WTC11 (cell line): ENCODE results near the gene LIN28A. TPM values are rescaled to one million over a fixed set of nuclear protein-coding genes. Genes with fewer than 3 reads are reported as not detected.

Experiments
- ATAC-seq: fragments of 200-7000 bp; cut with Tn5 transposase; 2 replicates; pipeline ENCODE4 v1.10.0; 2021; ENCODE audit warnings: mild to moderate bottlenecking, moderate library complexity
- CTCF ChIA-PET: fragments of 300-600 bp; sonication (Branson Sonifier 250); formaldehyde crosslinking; loops from one replicate; lab custom pipeline; 2021; ENCODE audit warnings: antibody characterized with exemption; lab: Charles Lee
- POLR2A ChIA-PET: fragments of 350-600 bp; sonication (Branson Sonifier 250); formaldehyde crosslinking; loops from one replicate; lab custom pipeline; 2021; ENCODE audit warnings: antibody characterized with exemption; lab: Charles Lee
- DNase-seq: peaks from one replicate; pipeline ENCODE4 v3.0.0; 2021; ENCODE audit warnings: low spot score
- H3K27ac Mint-ChIP-seq: 2 replicates; pipeline ENCODE4 v1.8.0; 2021; ENCODE audit warnings: mixed read lengths
- H3K27me3 Mint-ChIP-seq: 2 replicates; pipeline ENCODE4 v1.8.0; 2021; ENCODE audit warnings: low read depth, mild to moderate bottlenecking, moderate library complexity, mixed read lengths
- H3K36me3 Mint-ChIP-seq: 2 replicates; pipeline ENCODE4 v1.8.0; 2021; ENCODE audit warnings: mixed read lengths
- H3K4me1 Mint-ChIP-seq: 2 replicates; pipeline ENCODE4 v1.8.0; 2022; ENCODE audit warnings: mixed read lengths
- H3K4me3 Mint-ChIP-seq: 2 replicates; pipeline ENCODE4 v1.8.0; 2021; ENCODE audit warnings: mild to moderate bottlenecking, moderate library complexity, mixed read lengths
- H3K9me3 Mint-ChIP-seq: 2 replicates; pipeline ENCODE4 v1.8.0; 2021; ENCODE audit warnings: mixed read lengths
- ATF6 ChIP-seq: sonication (generic); formaldehyde crosslinking; IDR thresholded peaks from 2 replicates; pipeline ENCODE4 v1.8.1; 2023; ENCODE audit warnings: mild to moderate bottlenecking, missing genetic modification reagents
- CREM ChIP-seq: sonication (generic); formaldehyde crosslinking; IDR thresholded peaks from 2 replicates; pipeline ENCODE4 v1.8.1; 2022; ENCODE audit warnings: mild to moderate bottlenecking, missing genetic modification reagents, moderate library complexity
- EMX1 ChIP-seq: fragments of 250-450 bp; sonication (Bioruptor Pico); IDR thresholded peaks from 2 replicates; pipeline ENCODE4 v1.8.0; 2021; ENCODE audit warnings: mild to moderate bottlenecking
- GRHL2 ChIP-seq: fragments of 250-450 bp; sonication (Bioruptor Pico); IDR thresholded peaks from 2 replicates; pipeline ENCODE4 v1.8.0; 2022; ENCODE audit warnings: mild to moderate bottlenecking, moderate library complexity; ENCODE audit not compliant: insufficient replicate concordance, severe bottlenecking
- GTF2I ChIP-seq: fragments of 250-450 bp; sonication (Bioruptor Pico); conservative IDR thresholded peaks from 2 replicates; pipeline ENCODE4 v1.4.0; 2021; ENCODE audit warnings: mild to moderate bottlenecking
- IRF1 ChIP-seq: sonication (generic); formaldehyde crosslinking; IDR thresholded peaks from 2 replicates; pipeline ENCODE4 v1.8.0; 2023; ENCODE audit warnings: missing genetic modification reagents
- JUN ChIP-seq: sonication (generic); formaldehyde crosslinking; IDR thresholded peaks from 2 replicates; pipeline ENCODE4 v1.8.0; 2023; ENCODE audit warnings: mild to moderate bottlenecking, missing genetic modification reagents
- KAT7 ChIP-seq: sonication (generic); formaldehyde crosslinking; IDR thresholded peaks from 2 replicates; pipeline ENCODE4 v1.8.1; 2023; ENCODE audit warnings: missing genetic modification reagents, mild to moderate bottlenecking, borderline replicate concordance
- MLX ChIP-seq: sonication (generic); formaldehyde crosslinking; IDR thresholded peaks from 2 replicates; pipeline ENCODE4 v1.8.1; 2023; ENCODE audit warnings: mild to moderate bottlenecking, missing genetic modification reagents, moderate library complexity
- NFATC4 ChIP-seq: fragments of 250-450 bp; sonication (Bioruptor Pico); IDR thresholded peaks from 2 replicates; pipeline ENCODE4 v1.9.0; 2021; ENCODE audit warnings: mild to moderate bottlenecking
- NFYB ChIP-seq: sonication (generic); formaldehyde crosslinking; conservative IDR thresholded peaks from 2 replicates; pipeline ENCODE4 v1.8.0; 2022; ENCODE audit warnings: low read depth, missing genetic modification reagents
- NR1H2 ChIP-seq: sonication (generic); formaldehyde crosslinking; IDR thresholded peaks from 2 replicates; pipeline ENCODE4 v1.9.0; 2021; ENCODE audit warnings: mild to moderate bottlenecking, moderate library complexity, missing genetic modification reagents
- OVOL2 ChIP-seq: fragments of 250-450 bp; sonication (Bioruptor Pico); IDR thresholded peaks from 2 replicates; pipeline ENCODE4 v1.9.0; 2021; ENCODE audit warnings: mild to moderate bottlenecking, borderline replicate concordance
- PREB ChIP-seq: sonication (generic); formaldehyde crosslinking; IDR thresholded peaks from 2 replicates; pipeline ENCODE4 v1.8.1; 2022; ENCODE audit warnings: mild to moderate bottlenecking, missing genetic modification reagents, moderate library complexity, borderline replicate concordance
- SMAD3 ChIP-seq: sonication (generic); formaldehyde crosslinking; IDR thresholded peaks from 2 replicates; pipeline ENCODE4 v1.8.0; 2022; ENCODE audit warnings: missing genetic modification reagents, mild to moderate bottlenecking, borderline replicate concordance
- TP53 ChIP-seq: sonication (generic); formaldehyde crosslinking; IDR thresholded peaks from 2 replicates; pipeline ENCODE4 v1.8.1; 2023; ENCODE audit warnings: mild to moderate bottlenecking, missing genetic modification reagents
- ZNF121 ChIP-seq: sonication (generic); formaldehyde crosslinking; IDR thresholded peaks from 2 replicates; pipeline ENCODE4 v1.8.0; 2023; ENCODE audit warnings: missing genetic modification reagents
- ZNF232 ChIP-seq: sonication (generic); formaldehyde crosslinking; IDR thresholded peaks from 2 replicates; pipeline ENCODE4 v1.8.0; 2022; ENCODE audit warnings: mild to moderate bottlenecking, missing genetic modification reagents
- ZNF263 ChIP-seq: sonication (generic); formaldehyde crosslinking; IDR thresholded peaks from 2 replicates; pipeline ENCODE4 v1.8.1; 2022; ENCODE audit warnings: low read depth, mild to moderate bottlenecking, moderate library complexity, missing genetic modification reagents
- ZNF416 ChIP-seq: fragments of 250-450 bp; sonication (Bioruptor Pico); IDR thresholded peaks from 2 replicates; pipeline ENCODE4 v1.9.0; 2021; ENCODE audit warnings: mild to moderate bottlenecking, inconsistent platforms
- ZNF512 ChIP-seq: sonication (generic); formaldehyde crosslinking; IDR thresholded peaks from 2 replicates; pipeline ENCODE4 v1.8.1; 2022; ENCODE audit warnings: missing genetic modification reagents, borderline replicate concordance
- total RNA-seq: library from RNA; stranded (reverse); gene quantifications from 3 replicates; pipeline ENCODE4 v1.2.3, GENCODE V29; 2021
- TF ChIP-seq, protein P1 (sequence below): sonication (generic); formaldehyde crosslinking; IDR thresholded peaks from 2 replicates; pipeline ENCODE4 v1.8.0; 2022; ENCODE audit warnings: mild to moderate bottlenecking, missing genetic modification reagents
- TF ChIP-seq, protein P2 (sequence below): sonication (generic); formaldehyde crosslinking; IDR thresholded peaks from 2 replicates; pipeline ENCODE4 v1.8.1; 2022; ENCODE audit warnings: mild to moderate bottlenecking, moderate library complexity, missing genetic modification reagents
- TF ChIP-seq, protein P3 (sequence below): fragments of 250-450 bp; sonication (Bioruptor Pico); IDR thresholded peaks from 2 replicates; pipeline ENCODE4 v1.9.0; 2021; ENCODE audit warnings: moderate library complexity, mild to moderate bottlenecking, inconsistent platforms, borderline replicate concordance

LIN28A gene
- total RNA-seq, 1 experiment from 2014 or later, result 1,251 TPM

- TF ChIP-seq, protein P1, sequence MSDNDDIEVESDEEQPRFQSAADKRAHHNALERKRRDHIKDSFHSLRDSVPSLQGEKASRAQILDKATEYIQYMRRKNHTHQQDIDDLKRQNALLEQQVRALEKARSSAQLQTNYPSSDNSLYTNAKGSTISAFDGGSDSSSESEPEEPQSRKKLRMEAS (CRISPR knock-in tag), result no peak
- TF ChIP-seq JUN (CRISPR knock-in tag) (peak; percentile 70; the same call in 1 of the 2 replicates), PREB (CRISPR knock-in tag) (no peak; the same call in 1 of the 2 replicates), NR1H2 (CRISPR knock-in tag) (no peak), GTF2I (no peak), NFYB (no peak), OVOL2 (CRISPR knock-in tag) (no peak), GRHL2 (CRISPR knock-in tag) (no peak), ZNF263 (no peak), SMAD3 (CRISPR knock-in tag) (peak; percentile 73; the same call in 1 of the 2 replicates), ZNF416 (CRISPR knock-in tag) (no peak), MLX (CRISPR knock-in tag) (no peak), NFATC4 (0 out of 2 replicates have a peak, but pooled peaks have one; percentile 14), TP53 (CRISPR knock-in tag) (no peak), KAT7 (CRISPR knock-in tag) (peak; percentile 61; the same call in 1 of the 2 replicates)
Measured at GRCh38 chr1:26410706-26411623, at the start of gene LIN28A (continued).

GRCh38 chr1:26361605-26362122 is 49.0 kb upstream of the LIN28A start:
- ATAC-seq, result no peak
- Mint-ChIP-seq H3K36me3 (no peaks in the 10 kb centered on the region), H3K27ac (no peak overlapping the region), H3K4me1 (peaks cover 39% of the 10 kb centered on the region), H3K9me3 (no peaks in the 10 kb centered on the region), H3K27me3 (peaks cover 43% of the 10 kb centered on the region), H3K4me3 (peak overlapping the region; percentile 14)
- POLR2A ChIA-PET, result no interaction called here
- DNase-seq, result no peak
- CTCF ChIA-PET, result interaction anchor here (0.8 to 3.6 kb wide), 3 partner anchors 8 to 77 kb away, joined by 3 to 30 read pairs (median 4); no protein-coding TSS in a partner anchor
- TF ChIP-seq ATF6 (CRISPR knock-in tag), result no peak
- TF ChIP-seq GRHL2 (CRISPR knock-in tag), result no peak
- no peak for TF ChIP-seq ZNF232 (CRISPR knock-in tag)
- TF ChIP-seq ZNF121, result no peak
- TF ChIP-seq MLX (CRISPR knock-in tag), result no peak
- no peak for TF ChIP-seq IRF1 (CRISPR knock-in tag)
- no peak for TF ChIP-seq TP53 (CRISPR knock-in tag)
- no peak for TF ChIP-seq NFATC4
- TF ChIP-seq GTF2I, result no peak
- TF ChIP-seq CREM (CRISPR knock-in tag), result no peak
- TF ChIP-seq, protein P2, sequence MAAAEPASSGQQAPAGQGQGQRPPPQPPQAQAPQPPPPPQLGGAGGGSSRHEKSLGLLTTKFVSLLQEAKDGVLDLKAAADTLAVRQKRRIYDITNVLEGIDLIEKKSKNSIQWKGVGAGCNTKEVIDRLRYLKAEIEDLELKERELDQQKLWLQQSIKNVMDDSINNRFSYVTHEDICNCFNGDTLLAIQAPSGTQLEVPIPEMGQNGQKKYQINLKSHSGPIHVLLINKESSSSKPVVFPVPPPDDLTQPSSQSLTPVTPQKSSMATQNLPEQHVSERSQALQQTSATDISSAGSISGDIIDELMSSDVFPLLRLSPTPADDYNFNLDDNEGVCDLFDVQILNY, result no peak
- TF ChIP-seq, protein P3, sequence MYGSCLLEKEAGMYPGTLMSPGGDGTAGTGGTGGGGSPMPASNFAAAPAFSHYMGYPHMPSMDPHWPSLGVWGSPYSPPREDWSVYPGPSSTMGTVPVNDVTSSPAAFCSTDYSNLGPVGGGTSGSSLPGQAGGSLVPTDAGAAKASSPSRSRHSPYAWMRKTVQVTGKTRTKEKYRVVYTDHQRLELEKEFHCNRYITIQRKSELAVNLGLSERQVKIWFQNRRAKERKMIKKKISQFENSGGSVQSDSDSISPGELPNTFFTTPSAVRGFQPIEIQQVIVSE (CRISPR knock-in tag), result no peak
- TF ChIP-seq EMX1, result no peak
- TF ChIP-seq ZNF512 (CRISPR knock-in tag), result no peak
